ENCODE measurements around the gene ZBTB7B.
A peak's percentile ranks its signal among the peaks of the same experiment; 100 is the strongest.
"Not testable (repeated sequence)": the region's sequence is repeated elsewhere in the genome, so short reads cannot be mapped to it uniquely, and the experiment has no call there.

The ZBTB7B gene

GRCh38 chr1:154968731-154969130 is 33.9 kb upstream of the ZBTB7B start:
- no peak for DNase-seq (ENCODE audit: low read depth, low spot score)

GRCh38 chr1:154969246-154969645 is 33.4 kb upstream of the ZBTB7B start:
- DNase-seq (ENCODE audit: low read depth, low spot score) = no peak

DNA sequence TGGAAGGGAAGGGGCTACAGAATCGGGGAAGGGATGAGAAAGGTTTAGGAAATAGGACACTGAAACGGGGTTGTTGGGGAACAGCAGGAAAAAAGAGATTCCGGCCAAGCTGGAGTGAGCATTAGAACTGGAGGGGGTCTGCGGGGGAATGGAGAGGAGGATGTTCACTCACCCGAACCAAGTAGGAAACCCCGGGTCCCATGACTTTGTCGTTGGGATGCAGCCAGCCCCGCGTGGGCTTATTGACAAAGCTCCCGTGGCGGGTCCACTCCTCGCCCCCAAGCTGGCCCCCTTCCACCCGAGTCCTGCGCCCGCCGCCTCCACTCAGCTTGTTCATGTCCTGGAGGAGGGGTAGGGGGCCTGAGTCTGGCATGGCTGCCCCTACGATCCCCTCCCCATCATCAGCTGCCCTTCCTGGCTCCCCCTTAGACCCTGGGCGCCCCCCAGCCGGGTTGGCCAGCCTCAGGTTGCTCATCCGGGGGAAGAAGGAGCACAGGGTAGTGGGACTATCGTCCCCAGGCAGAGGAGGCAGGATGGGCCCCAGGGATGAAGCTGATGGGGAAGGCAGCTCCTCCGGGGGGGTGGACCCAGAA is 32.6 kb upstream of the ZBTB7B start:
- DNase-seq (ENCODE audit: low read depth, low spot score) = no peak

DNA sequence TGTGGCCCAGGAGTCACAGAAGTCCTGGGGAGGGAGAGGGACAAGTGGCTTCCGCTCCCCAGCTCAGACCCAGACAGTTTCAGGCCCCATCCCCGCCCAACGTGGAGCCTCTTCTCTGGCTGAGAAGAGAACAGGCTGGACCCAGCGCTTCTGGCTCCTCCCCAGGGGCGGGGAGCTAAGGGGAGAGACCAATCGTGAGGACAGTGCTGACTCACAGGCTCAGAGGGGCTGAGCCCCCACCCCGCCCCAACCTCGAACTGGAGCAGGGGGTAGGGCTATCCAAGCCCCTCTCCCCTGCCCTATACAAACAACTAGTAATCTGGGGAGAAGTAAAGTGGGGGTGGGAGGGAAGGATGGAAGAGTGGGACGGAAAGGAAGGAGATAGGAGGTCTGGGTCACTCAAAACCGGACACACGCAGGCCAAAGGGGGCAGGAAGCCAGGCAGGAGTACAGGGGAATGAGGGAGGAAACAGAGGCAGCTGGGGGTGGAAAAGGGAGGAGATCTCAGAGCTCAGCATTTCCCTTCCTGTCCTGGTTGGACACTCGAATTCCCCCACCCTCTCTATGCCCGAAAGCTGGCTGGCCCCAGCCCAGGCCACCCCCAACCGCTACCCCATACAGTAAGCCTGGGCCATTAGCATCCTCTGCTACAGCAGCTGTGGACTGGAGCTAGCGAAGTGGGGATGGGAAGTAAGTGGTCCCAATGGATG is 31.8 kb upstream of the ZBTB7B start, which contains the start of gene SHC1:
Gene SHC1, minus strand, starts transcription at position 117 of the 710 bp plus-strand sequence. CDS start 221 bp downstream, outside the sequence.
- peak; percentile 95 for DNase-seq (ENCODE audit: low read depth, low spot score)

DNA sequence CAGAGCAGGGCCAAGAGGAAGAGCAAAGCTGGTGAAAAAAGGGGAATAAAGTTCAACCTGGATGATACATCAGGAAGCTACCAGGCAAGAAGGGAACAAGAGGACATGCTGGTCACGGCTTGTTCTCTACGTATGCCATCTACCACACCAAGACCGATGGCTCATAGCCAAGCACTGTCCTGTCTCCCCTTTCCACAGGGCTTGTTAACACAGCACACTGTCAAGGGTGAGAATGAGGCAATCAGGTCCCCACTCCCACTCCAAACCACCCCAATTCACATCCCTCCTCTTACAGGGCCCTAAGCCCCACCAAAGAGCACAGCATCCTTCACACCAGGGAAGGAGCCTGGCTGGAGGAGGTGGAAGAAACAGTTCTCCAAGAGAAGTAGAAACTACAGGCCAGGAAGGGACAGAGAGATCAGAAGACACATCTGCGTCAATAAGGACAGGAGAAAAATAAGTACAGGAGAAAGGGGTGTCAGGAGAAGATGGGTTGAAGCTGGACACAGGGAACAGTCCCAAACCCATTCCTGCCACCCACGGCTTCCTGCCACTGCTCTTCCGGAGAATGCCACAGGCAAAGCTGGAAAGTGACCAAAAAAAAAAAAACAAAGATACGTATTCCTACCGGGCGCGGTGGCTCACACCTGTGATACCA is 31.1 kb upstream of the ZBTB7B start:
- no peak for DNase-seq (ENCODE audit: low read depth, low spot score)

GRCh38 chr1:154972213-154972516 is 30.4 kb upstream of the ZBTB7B start:
- DNase-seq (ENCODE audit: low read depth, low spot score) = no peak

DNA sequence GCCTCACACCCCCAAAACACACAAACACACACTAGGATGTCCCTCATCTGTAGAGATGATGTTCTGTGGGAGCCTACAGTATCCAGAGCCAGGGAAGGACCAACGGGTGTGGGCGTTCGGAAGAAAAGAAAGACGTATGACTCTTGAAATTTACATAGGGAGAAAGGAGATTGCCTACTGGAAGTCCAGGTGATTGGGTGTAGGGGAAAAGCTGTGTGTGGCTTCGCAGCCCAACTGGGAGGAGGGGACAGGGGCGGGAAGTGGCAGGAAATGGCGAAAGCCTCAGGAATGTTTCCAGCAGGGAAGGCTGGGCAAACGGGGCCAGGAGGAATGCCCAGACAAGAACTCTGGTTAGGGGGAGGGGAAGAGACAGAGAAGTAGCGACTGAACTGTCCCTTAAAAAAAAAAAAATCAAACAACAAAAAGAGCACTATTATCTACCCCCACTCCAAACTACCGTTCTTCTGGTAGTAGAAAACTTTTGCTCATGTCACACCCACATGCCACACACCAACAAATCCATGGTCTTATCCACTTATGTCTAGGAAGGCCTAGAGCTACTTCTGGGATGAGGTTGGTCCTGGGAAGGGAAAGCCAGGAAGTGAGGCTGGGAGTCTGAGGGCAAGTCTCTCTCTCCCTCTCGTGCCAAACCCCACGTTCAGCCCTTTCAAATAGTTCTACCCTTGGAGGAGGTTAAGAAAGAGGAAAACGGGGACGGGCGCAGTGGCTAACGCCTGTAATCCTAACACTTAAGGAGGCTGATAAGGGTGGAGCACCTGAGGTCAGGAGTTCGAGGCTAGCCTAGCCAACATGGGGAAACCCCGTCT is 29.9 kb upstream of the ZBTB7B start:
- DNase-seq (ENCODE audit: low read depth, low spot score) = peak; percentile 97

DNA sequence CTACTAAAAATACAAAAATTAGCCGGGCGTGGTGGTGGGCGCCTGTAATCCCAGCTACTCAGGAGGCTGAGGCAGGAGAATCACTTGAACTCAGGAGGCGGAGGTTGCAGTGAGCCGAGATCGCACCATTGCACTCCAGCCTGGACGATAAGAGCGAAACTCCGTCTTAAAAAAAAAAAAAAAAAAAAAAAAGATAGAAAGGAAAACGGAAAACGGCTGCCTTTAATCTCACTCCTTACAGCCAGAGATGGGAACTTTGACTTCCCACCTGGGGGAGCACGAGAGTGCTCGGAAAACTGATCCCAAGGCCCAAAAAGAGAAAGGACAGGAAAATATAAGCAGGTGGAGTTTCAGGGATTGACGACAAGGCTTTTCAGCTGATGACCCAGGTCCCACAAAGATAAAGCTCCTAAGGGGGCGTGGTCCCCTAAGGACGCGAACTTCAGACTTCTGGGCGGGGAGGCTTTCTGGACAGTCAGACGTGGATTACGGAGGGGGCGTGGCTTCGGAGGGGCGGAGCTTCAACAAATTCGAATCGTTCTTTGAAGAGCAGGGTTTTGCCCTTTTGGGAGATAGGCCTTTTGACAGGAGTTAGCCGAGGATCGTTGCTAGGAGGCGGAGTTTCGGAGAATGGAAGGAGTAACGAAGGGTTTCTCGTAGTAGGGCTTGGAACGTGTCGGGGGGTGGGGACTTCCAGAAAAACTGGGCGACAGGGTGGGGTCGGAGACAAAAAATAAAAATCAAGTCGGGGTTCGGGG is 29.1 kb upstream of the ZBTB7B start:
- DNase-seq (ENCODE audit: low read depth, low spot score) = peak; percentile 99

DNA sequence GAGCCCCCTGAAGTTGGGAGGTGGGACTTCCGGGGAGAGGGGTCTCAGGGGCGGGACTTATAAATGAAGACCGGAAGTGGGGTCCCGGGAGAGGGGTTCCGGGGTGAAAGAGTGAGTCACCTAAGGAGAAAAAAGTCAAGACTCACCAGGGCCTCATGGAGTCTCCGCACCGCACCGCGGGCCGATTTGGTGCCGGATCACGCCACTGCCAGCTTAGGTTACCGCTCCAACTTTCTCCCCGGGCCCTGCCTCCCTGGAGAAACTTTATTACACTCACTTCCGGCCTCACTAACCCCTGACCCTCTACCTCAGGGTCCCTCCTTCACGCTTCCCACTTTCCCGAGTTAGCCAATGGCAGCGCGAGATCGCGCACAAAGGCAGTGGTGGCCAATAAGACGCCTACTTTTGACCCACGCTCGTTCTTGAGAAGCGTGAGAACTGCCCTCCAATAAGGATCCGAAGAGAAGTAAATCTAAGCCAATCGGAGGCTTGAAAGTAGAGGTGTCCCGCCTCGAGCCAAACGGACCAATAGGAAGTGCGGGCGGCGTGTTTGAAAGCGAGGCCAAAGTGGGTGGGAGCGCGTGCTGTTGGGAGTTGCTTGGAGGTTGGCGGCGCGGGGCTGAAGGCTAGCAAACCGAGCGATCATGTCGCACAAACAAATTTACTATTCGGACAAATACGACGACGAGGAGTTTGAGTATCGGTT is 28.3 kb upstream of the ZBTB7B start, which contains the start of gene CKS1B:
Gene CKS1B, plus strand, starts transcription at position 580 of the 706 bp plus-strand sequence. Its CDS starts 65 bp downstream, at position 645.
- peak; percentile 100 for DNase-seq (ENCODE audit: low read depth, low spot score)

DNA sequence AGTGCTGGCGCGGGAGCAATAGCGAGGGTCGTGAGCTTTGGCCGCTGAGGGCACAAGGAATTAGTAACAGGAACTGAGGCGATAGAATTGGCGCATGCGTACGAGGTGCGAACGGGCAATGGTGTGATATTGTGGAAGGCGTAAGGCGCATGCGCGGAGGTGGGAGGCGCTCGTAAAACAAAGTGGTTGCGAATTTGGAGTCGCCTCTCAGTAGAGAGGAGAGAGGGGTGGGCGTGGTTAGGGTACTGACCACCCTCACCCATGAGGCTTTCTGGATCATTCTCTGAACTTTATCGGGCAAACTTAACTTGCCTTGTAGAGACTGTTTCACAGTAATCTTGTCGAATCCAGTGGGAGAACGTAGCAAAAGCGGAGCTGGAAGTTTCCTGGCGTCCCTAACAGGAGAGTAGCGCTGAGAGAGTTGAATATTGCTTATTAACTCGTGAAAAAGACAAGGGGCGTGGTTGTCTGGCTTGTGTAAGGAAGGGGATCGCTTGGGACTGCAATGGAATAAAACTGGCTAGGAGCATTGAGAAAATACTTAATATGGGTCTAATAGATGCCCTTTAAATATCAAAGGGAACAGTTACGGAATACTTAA is 27.7 kb upstream of the ZBTB7B start:
- peak; percentile 98 for DNase-seq (ENCODE audit: low read depth, low spot score)

- DNase-seq (ENCODE audit: low read depth, low spot score) = peak; percentile 53
Measured at GRCh38 chr1:154975409-154976059, 27.1 kb upstream of the ZBTB7B start.

DNA sequence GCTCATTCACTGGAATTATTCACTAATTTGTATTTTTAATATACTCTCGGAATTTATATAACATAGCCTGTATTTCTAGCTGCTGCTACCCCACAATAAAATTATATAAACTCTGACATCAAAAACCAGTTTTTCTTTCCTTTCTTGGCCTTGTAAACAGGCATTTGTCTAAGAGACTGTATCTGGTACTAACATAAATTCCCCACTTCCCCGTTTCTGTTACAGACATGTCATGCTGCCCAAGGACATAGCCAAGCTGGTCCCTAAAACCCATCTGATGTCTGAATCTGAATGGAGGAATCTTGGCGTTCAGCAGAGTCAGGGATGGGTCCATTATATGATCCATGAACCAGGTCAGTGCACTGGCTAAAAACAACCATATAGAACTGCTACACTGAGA is 24.8 kb upstream of the ZBTB7B start:
- DNase-seq (ENCODE audit: low read depth, low spot score) = not testable (repeated sequence)

GRCh38 chr1:154978360-154978759 is 24.2 kb upstream of the ZBTB7B start:
- DNase-seq (ENCODE audit: low read depth, low spot score) = no peak

- peak; percentile 58 for DNase-seq (ENCODE audit: low read depth, low spot score)
Measured at GRCh38 chr1:154982341-154982740, 20.3 kb upstream of the ZBTB7B start.

GRCh38 chr1:154982897-154983648 is 19.5 kb upstream of the ZBTB7B start, which contains the start of gene FLAD1:
Gene FLAD1, plus strand, starts transcription at chr1:154983344. Its CDS starts 351 bp downstream, at chr1:154983695.
- DNase-seq (ENCODE audit: low read depth, low spot score) = peak; percentile 100

DNA sequence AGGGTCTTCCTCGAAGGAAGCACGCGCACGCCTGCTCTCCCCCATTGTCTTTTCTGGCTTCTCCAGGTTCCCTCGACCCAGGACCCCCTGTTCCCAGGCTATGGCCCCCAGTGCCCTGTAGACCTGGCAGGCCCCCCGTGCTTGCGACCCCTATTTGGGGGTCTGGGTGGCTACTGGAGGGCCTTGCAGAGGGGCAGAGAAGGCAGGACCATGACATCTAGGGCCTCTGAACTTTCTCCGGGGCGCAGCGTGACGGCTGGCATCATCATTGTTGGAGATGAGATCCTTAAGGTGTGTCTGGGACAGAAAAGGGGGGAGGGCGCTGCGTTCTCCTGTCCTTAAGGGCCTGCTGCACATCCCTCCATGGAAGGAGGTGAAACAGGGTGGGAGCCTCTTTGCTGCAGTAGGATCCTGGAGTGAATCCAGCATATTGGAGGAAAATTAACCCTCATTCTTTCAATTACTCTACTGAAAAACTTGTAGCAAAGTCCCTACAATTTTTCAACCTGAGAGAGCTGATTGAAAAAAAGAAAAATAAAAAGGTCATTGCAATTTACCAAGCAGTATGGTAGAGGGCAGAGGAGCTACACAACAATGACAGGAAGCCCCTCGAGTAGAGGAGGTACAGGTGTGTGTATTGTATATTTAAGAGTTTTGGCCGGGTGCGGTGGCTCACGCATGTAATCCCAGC is 18.7 kb upstream of the ZBTB7B start:
- peak; percentile 30 for DNase-seq (ENCODE audit: low read depth, low spot score)

DNA sequence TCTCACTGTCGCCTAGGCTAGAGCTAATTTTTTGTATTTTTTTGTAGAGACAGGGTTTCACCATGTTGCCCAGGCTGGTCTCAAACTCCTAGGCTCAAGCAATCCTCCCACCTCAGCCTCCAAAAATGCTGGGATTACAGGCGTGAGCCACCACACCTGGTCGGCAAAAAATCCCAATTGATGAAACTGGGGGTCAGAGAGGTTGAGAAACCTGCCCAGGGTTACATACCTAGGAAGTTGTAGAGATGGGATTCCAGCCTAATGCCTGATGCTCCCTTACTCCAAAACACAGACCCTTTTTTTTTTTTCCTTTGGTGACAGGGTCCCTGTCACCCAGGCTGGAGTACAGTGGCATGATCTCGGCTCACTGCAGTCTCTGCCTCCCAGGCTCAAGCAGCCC is 15.9 kb upstream of the ZBTB7B start:
- not testable (repeated sequence) for DNase-seq (ENCODE audit: low read depth, low spot score)

GRCh38 chr1:154987326-154987725 is 15.3 kb upstream of the ZBTB7B start:
- DNase-seq (ENCODE audit: low read depth, low spot score) = no peak
